HuH-7.5 (cell line): ENCODE data around the gene DOK6.
"Not testable (repeated sequence)": the region's sequence is repeated elsewhere in the genome, so short reads cannot be mapped to it uniquely, and the experiment has no call there.

Source experiments
- DNase-seq: peaks from one replicate; pipeline ENCODE4 v3.0.0; 2011; ENCODE audit warnings: low spot score

DOK6 gene

GRCh38 chr18:69400253-69400975, at the start of gene DOK6:
TSS of gene DOK6 (plus strand) at chr18:69400888.
- peak; percentile 48 for DNase-seq

- DNase-seq: no peak
Measured at GRCh38 chr18:69353023-69353422, 47.7 kb upstream of the DOK6 start.

- DNase-seq: no peak
Measured at GRCh38 chr18:69357590-69357989, 43.1 kb upstream of the DOK6 start.

- DNase-seq: no peak
Measured at GRCh38 chr18:69358212-69358895, 42.3 kb upstream of the DOK6 start.

- not testable (repeated sequence) for DNase-seq
Measured at GRCh38 chr18:69359768-69360167, 40.9 kb upstream of the DOK6 start.

GRCh38 chr18:69364930-69365329, 35.8 kb upstream of the DOK6 start:
- DNase-seq: no peak

GRCh38 chr18:69365658-69366057, 35.0 kb upstream of the DOK6 start:
- DNase-seq: no peak

GRCh38 chr18:69367104-69367503, 33.6 kb upstream of the DOK6 start:
- DNase-seq: no peak

- no peak for DNase-seq
Measured at GRCh38 chr18:69371729-69372128, 29.0 kb upstream of the DOK6 start.

- no peak for DNase-seq
Measured at GRCh38 chr18:69380324-69380723, 20.4 kb upstream of the DOK6 start.

GRCh38 chr18:69383186-69383585, 17.5 kb upstream of the DOK6 start:
- DNase-seq: no peak

GRCh38 chr18:69387186-69387585, 13.5 kb upstream of the DOK6 start:
- no peak for DNase-seq

GRCh38 chr18:69388222-69388621, 12.5 kb upstream of the DOK6 start:
- DNase-seq: no peak

- DNase-seq: no peak
Measured at GRCh38 chr18:69397096-69397495, 3.6 kb upstream of the DOK6 start.

- no peak for DNase-seq
Measured at GRCh38 chr18:69399253-69399652, 1.4 kb upstream of the DOK6 start.

GRCh38 chr18:69400976-69401225, 213 bp downstream of the DOK6 start:
- no peak for DNase-seq

- peak; percentile 17 for DNase-seq
Measured at GRCh38 chr18:69401226-69401971, 711 bp downstream of the DOK6 start.

GRCh38 chr18:69401972-69402532, 1.4 kb downstream of the DOK6 start:
- DNase-seq: peak; percentile 5

GRCh38 chr18:69402533-69402989, 1.9 kb downstream of the DOK6 start:
- no peak for DNase-seq

GRCh38 chr18:69408522-69408921, 7.8 kb downstream of the DOK6 start:
- no peak for DNase-seq

GRCh38 chr18:69411199-69411598, 10.5 kb downstream of the DOK6 start:
- DNase-seq: no peak

GRCh38 chr18:69414184-69414583, 13.5 kb downstream of the DOK6 start:
- no peak for DNase-seq

GRCh38 chr18:69432847-69433246, 32.2 kb downstream of the DOK6 start:
- DNase-seq: no peak
